ENCODE data around the gene GABRA5.

Gene GABRA5

DNA sequence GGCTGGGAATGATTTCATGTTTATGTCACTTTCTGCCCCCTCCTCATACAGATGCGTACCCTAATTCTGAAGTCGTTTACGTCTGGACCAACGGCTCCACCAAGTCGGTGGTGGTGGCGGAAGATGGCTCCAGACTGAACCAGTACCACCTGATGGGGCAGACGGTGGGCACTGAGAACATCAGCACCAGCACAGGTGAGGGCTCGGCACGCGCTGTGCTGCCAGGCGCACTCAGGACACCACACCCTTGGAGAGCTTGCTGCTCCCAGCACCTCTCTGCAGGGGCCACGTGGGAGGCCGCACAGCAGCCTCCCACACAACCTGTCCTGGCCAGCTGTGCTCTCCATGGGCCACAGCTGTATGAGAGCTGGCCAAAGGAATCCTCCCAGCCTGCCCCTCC, 70.3 kb downstream of the GABRA5 start:
- H3K27ac Mint-ChIP-seq: no peak overlapping the region
- no peaks in the 10 kb centered on the region for H3K36me3 Mint-ChIP-seq
- H3K4me3 Mint-ChIP-seq: no peak overlapping the region
- peaks cover 3% of the 10 kb centered on the region for H3K9me3 Mint-ChIP-seq
- H3K27me3 Mint-ChIP-seq: no peaks in the 10 kb centered on the region
- no peaks in the 10 kb centered on the region for H3K4me1 Mint-ChIP-seq

DNA sequence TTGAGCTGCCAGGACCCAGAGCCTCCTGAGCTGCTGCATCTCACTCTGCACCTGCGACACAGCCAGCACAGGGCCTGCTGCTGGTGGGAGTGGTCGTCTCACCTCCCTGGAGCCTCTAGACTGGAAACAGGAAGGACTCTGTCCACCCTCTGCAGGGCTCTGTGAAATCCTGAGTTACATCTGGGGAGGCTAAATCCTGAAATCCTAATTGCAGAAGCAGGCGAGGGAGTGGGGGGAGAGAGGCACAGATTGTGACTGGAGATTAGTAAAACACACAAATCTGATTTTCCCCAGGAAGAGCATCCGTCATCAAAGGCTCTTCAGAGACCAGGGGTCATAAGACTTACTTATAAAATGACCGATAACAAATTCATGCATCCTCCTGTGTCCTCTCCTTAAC, 72.5 kb downstream of the GABRA5 start:
- Mint-ChIP-seq H3K27me3 (no peaks in the 10 kb centered on the region), H3K4me3 (no peak overlapping the region), H3K9me3 (peaks cover 5% of the 10 kb centered on the region), H3K27ac (no peak overlapping the region), H3K4me1 (no peaks in the 10 kb centered on the region), H3K36me3 (no peaks in the 10 kb centered on the region)

DNA sequence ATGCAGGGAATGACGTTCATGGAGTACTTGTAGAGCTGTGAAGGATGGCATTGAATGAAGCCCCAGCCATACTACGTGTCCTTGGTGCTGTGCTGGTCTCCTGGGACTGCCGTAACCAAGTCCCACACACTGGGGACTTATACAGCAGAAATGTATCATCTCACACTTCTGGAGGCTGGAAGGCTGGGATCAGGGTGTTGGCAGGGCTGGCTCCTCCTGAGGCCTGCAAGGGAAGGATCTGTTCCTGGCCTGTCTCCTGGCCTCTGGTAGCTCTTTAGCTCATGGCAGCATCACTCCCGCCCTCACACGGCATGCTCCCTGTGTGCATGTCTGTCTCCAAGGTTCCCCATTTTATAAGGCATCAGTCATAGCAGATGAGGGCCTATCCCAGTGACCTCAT, 74.6 kb downstream of the GABRA5 start:
- H3K4me1 Mint-ChIP-seq: no peaks in the 10 kb centered on the region
- no peak overlapping the region for H3K4me3 Mint-ChIP-seq
- H3K9me3 Mint-ChIP-seq: peaks cover 5% of the 10 kb centered on the region
- H3K27me3 Mint-ChIP-seq: no peaks in the 10 kb centered on the region
- H3K36me3 Mint-ChIP-seq: no peaks in the 10 kb centered on the region
- H3K27ac Mint-ChIP-seq: no peak overlapping the region

- Mint-ChIP-seq H3K36me3 (no peaks in the 10 kb centered on the region), H3K9me3 (peaks cover 5% of the 10 kb centered on the region), H3K4me1 (no peaks in the 10 kb centered on the region), H3K27me3 (no peaks in the 10 kb centered on the region), H3K4me3 (no peak overlapping the region), H3K27ac (no peak overlapping the region)
Measured at GRCh38 chr15:26943866-26944265, 77.0 kb downstream of the GABRA5 start.

GRCh38 chr15:26945046-26945445, 78.2 kb downstream of the GABRA5 start:
- Mint-ChIP-seq H3K27ac (no peak overlapping the region), H3K27me3 (no peaks in the 10 kb centered on the region), H3K4me3 (no peak overlapping the region), H3K9me3 (peaks cover 5% of the 10 kb centered on the region), H3K4me1 (no peaks in the 10 kb centered on the region), H3K36me3 (no peaks in the 10 kb centered on the region)

DNA sequence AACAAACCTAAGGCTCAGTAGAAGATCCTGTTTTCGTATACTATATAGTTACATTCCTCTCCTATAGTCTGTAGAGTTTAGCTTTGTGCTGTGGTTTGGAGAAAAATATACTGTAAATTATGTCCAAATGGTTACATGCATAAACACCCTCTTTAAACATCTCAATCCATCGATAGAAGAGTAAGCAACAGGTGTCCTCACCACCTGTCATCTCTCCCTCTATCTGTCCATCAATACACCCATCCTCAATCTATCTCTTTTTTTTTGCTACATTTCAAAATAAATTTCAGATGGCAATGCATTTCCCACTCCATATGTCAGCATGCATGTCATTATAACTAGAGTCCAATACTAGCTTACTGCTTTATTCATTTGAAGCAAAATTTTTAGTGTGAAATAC, 83.1 kb downstream of the GABRA5 start:
- Mint-ChIP-seq H3K4me1 (no peaks in the 10 kb centered on the region), H3K4me3 (no peak overlapping the region), H3K36me3 (no peaks in the 10 kb centered on the region), H3K27me3 (no peaks in the 10 kb centered on the region), H3K9me3 (peaks cover 1% of the 10 kb centered on the region), H3K27ac (no peak overlapping the region)

- no peaks in the 10 kb centered on the region for H3K36me3 Mint-ChIP-seq
- no peaks in the 10 kb centered on the region for H3K4me1 Mint-ChIP-seq
- H3K27me3 Mint-ChIP-seq: no peaks in the 10 kb centered on the region
- H3K9me3 Mint-ChIP-seq: peaks cover 4% of the 10 kb centered on the region
- no peak overlapping the region for H3K4me3 Mint-ChIP-seq
- H3K27ac Mint-ChIP-seq: no peak overlapping the region
Measured at GRCh38 chr15:26954403-26954802, 87.5 kb downstream of the GABRA5 start.

GRCh38 chr15:26967719-26968269, 100.9 kb downstream of the GABRA5 start:
- H3K27ac Mint-ChIP-seq: no peak overlapping the region
- no peaks in the 10 kb centered on the region for H3K4me1 Mint-ChIP-seq
- H3K27me3 Mint-ChIP-seq: peaks cover 22% of the 10 kb centered on the region
- H3K36me3 Mint-ChIP-seq: no peaks in the 10 kb centered on the region
- no peaks in the 10 kb centered on the region for H3K9me3 Mint-ChIP-seq
- H3K4me3 Mint-ChIP-seq: no peak overlapping the region

GRCh38 chr15:26968806-26969205, 101.9 kb downstream of the GABRA5 start:
- peaks cover 25% of the 10 kb centered on the region for H3K27me3 Mint-ChIP-seq
- no peaks in the 10 kb centered on the region for H3K36me3 Mint-ChIP-seq
- no peak overlapping the region for H3K4me3 Mint-ChIP-seq
- H3K9me3 Mint-ChIP-seq: no peaks in the 10 kb centered on the region
- no peaks in the 10 kb centered on the region for H3K4me1 Mint-ChIP-seq
- no peak overlapping the region for H3K27ac Mint-ChIP-seq

DNA sequence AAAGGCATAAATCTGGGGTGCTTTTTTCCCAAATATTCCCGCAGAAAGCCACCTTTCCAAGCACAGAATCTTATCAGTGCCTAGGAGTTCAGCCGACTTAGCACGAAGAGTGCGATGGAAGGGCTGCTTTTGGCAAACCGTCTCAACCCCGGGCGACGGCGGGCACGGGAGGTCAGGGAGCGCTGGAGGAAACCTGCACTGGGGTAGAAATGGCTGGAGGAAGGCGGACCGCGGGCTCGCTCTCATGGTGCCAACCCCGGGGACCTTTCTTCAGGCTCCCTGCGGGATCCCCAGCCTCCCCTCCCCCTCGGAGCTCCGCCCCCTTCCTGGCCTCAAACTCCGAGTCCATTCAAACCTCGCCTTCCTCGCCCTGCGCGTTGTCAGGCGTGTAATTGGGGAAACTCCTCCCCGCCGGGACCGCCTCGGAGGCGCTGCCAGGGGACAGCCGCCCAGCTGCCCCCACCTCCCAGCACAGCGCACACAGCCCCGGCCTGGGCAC, 103.9 kb downstream of the GABRA5 start, which contains the start of gene GABRG3:
TSS of gene GABRG3 (plus strand) at position 470 of the 499 bp plus-strand sequence.
- no peaks in the 10 kb centered on the region for H3K9me3 Mint-ChIP-seq
- H3K4me1 Mint-ChIP-seq: no peaks in the 10 kb centered on the region
- H3K4me3 Mint-ChIP-seq: no peak within 1 kb of the TSS
- H3K27me3 Mint-ChIP-seq: peaks cover 25% of the 10 kb centered on the region
- no peak within 1 kb of the TSS for H3K27ac Mint-ChIP-seq
- H3K36me3 Mint-ChIP-seq: no peaks in the 10 kb centered on the region

- Mint-ChIP-seq H3K9me3 (no peaks in the 10 kb centered on the region), H3K4me1 (no peaks in the 10 kb centered on the region), H3K27me3 (peaks cover 25% of the 10 kb centered on the region), H3K4me3 (no peak overlapping the region), H3K36me3 (no peaks in the 10 kb centered on the region), H3K27ac (no peak overlapping the region)
Measured at GRCh38 chr15:26971271-26972018, 104.6 kb downstream of the GABRA5 start.

DNA sequence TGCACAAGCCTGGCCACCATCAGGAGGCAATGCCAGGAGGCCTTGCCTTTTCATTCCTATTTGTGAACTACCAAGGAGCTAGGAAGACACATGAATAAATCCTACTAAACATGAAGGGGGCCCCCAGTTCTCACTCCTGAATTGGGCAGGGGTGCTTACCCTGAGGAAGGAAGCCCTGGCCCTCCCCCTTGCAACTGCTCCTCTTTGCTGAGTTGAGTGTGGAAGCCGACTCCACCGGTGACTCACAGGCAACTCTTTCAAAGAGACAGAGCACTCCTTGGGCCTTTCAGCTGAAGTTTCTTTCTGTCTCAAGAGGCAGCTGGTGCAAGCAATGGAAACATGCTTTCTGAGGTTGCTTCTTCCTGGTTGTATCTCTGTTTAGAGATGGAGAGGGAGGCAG, 105.8 kb downstream of the GABRA5 start:
- Mint-ChIP-seq H3K36me3 (no peaks in the 10 kb centered on the region), H3K27ac (no peak overlapping the region), H3K9me3 (peaks cover 3% of the 10 kb centered on the region), H3K4me1 (no peaks in the 10 kb centered on the region), H3K4me3 (no peak overlapping the region), H3K27me3 (peaks cover 25% of the 10 kb centered on the region)

DNA sequence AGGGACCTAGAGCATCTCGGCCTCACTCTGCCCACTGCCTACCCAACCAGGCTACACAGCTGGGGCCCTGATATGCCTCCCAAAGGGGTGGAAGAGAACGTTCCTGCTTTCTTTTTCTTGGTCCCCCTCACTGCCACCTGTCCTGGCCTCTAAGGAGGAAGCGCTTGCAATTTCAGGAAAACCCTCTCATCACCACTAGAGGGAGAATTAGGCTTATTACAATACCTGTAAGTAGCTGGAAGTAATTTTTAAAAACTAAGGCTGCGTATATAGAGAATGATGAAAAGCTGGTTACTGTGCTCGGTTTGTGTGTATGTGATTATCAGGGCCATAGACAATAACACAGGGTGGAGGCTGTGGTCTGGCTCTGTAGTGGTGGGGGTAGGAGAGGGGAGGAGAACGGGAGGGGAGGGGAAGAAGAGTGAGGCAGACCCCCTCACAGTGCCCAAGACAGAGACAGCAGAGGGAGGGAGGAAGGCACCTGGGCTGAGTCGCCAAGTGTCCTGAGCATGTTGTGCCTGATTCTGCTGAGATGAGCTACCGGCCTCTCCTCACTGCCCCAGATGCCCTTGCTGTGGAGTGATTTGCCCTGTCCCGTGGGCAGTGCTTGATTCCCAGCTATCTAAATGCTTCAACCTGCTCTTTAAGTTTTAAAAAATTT, 107.4 kb downstream of the GABRA5 start:
- Mint-ChIP-seq H3K27me3 (peaks cover 20% of the 10 kb centered on the region), H3K27ac (no peak overlapping the region), H3K4me1 (no peaks in the 10 kb centered on the region), H3K4me3 (no peak overlapping the region), H3K9me3 (peaks cover 3% of the 10 kb centered on the region), H3K36me3 (no peaks in the 10 kb centered on the region)

- peaks cover 3% of the 10 kb centered on the region for H3K9me3 Mint-ChIP-seq
- no peak overlapping the region for H3K27ac Mint-ChIP-seq
- H3K27me3 Mint-ChIP-seq: no peaks in the 10 kb centered on the region
- H3K4me3 Mint-ChIP-seq: no peak overlapping the region
- H3K36me3 Mint-ChIP-seq: no peaks in the 10 kb centered on the region
- no peaks in the 10 kb centered on the region for H3K4me1 Mint-ChIP-seq
Measured at GRCh38 chr15:26981492-26981891, 114.6 kb downstream of the GABRA5 start.

- H3K36me3 Mint-ChIP-seq: no peaks in the 10 kb centered on the region
- no peaks in the 10 kb centered on the region for H3K27me3 Mint-ChIP-seq
- no peak overlapping the region for H3K4me3 Mint-ChIP-seq
- no peaks in the 10 kb centered on the region for H3K4me1 Mint-ChIP-seq
- H3K27ac Mint-ChIP-seq: no peak overlapping the region
- peaks cover 10% of the 10 kb centered on the region for H3K9me3 Mint-ChIP-seq
Measured at GRCh38 chr15:26983822-26984221, 117.0 kb downstream of the GABRA5 start.

DNA sequence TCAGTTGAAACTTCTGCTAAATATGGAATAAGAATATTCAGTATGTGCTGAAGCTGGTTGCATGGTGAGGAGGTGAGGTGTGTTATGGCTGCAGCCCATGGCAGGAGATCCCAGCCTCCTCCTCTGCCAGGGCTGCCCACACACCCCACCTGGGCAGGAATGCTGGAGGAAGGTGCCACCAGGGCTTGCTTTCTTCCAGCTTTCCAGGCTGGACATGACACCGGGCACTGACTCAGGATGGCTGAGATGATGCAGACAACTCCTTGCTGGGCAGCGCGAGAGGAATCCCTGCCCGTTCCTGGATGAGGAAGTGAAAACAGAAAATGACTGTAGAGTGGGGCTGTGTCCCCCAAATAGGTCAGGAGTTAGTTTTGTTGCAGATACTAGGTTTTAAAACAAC, 118.2 kb downstream of the GABRA5 start:
- H3K4me1 Mint-ChIP-seq: no peaks in the 10 kb centered on the region
- H3K27me3 Mint-ChIP-seq: no peaks in the 10 kb centered on the region
- H3K27ac Mint-ChIP-seq: no peak overlapping the region
- H3K4me3 Mint-ChIP-seq: no peak overlapping the region
- peaks cover 10% of the 10 kb centered on the region for H3K9me3 Mint-ChIP-seq
- no peaks in the 10 kb centered on the region for H3K36me3 Mint-ChIP-seq

Data from activated naive CD4-positive, alpha-beta T cell treated with anti-CD3 and anti-CD28 coated beads, Interleukin-2, amount 50 U/mL, for 24 hours (primary cell).